Prostate gland (tissue), 2 donors: ENCODE results near the gene KRTAP13-3. TPM values are rescaled to one million over a fixed set of nuclear protein-coding genes. Genes with fewer than 3 reads are reported as not detected.

Experiments used
- DNase-seq: peaks from one replicate; pipeline ENCODE4 v3.0.0-alpha.2; 2019; ENCODE audit warnings: low spot score
- H3K27ac ChIP-seq, 2 donors: fragments of 200-600 bp; sonication (generic); 2 replicates each; pipeline ENCODE4 v1.5.1; 2017 to 2019
- H3K27me3 ChIP-seq: fragments of 200-600 bp; sonication (generic); replicated peaks from 2 replicates; pipeline ENCODE4 v1.5.1; 2019; ENCODE audit not compliant: insufficient read depth
- H3K36me3 ChIP-seq, 2 donors: fragments of 200-600 bp; sonication (generic); 1 replicate in 1 of 2; 2 replicates in 1 of 2; pipeline versions ENCODE4 v1.5.1 to v1.8.1; 2017 to 2019
- H3K4me1 ChIP-seq: fragments of 200-600 bp; sonication (generic); replicated peaks from 2 replicates; pipeline ENCODE4 v1.5.1; 2019
- H3K4me3 ChIP-seq, 2 donors: fragments of 200-600 bp; sonication (generic); 2 replicates each; pipeline ENCODE4 v1.5.1; 2017 to 2019
- H3K9me3 ChIP-seq: fragments of 200-600 bp; sonication (generic); 2 replicates; pipeline ENCODE4 v1.5.1; 2017
- POLR2A ChIP-seq: fragments of 450-650 bp; IDR thresholded peaks from one replicate; pipeline ENCODE4 v1.6.1; 2016; ENCODE audit warnings: antibody characterized with exemption, mild to moderate bottlenecking
- POLR2AphosphoS5 ChIP-seq: sonication (generic); formaldehyde crosslinking; IDR thresholded peaks from one replicate; pipeline ENCODE4 v1.6.1; 2017; ENCODE audit warnings: antibody characterized with exemption
- whole genome bisulfite sequencing: methylation state at CpG from one replicate; pipeline ENCODE4 v1.1.5; 2018; 5-methylcytosine and 5-hydroxymethylcytosine counted together
- intact Hi-C: fragments of 100-400 bp; cut with DNase I; formaldehyde crosslinking; loops from one replicate; pipeline ENCODE4 v1.14.2; 2022
- total RNA-seq, 2 donors: library from RNA; depleted of rRNA; stranded (reverse); fragments of >200 nt; gene quantifications; one replicate each; pipeline ENCODE4 v1.1.0, GENCODE V29; 2016
- TF ChIP-seq, protein P1 (sequence below), 4 experiments: fragments of 200-600 bp in 2 of 4; fragments of 450-650 bp in 2 of 4; sonication (generic) in 2 of 4; IDR thresholded peaks; 1 replicate in 3 of 4; 2 replicates in 1 of 4; pipeline ENCODE4 v1.5.1; 2016 to 2019; ENCODE audit warnings: antibody characterized with exemption in 4 of 4, mild to moderate bottlenecking in 2 of 4, moderate library complexity in 2 of 4

KRTAP13-3 gene
- total RNA-seq, 2 donors from 2014 or later: not detected

DNA sequence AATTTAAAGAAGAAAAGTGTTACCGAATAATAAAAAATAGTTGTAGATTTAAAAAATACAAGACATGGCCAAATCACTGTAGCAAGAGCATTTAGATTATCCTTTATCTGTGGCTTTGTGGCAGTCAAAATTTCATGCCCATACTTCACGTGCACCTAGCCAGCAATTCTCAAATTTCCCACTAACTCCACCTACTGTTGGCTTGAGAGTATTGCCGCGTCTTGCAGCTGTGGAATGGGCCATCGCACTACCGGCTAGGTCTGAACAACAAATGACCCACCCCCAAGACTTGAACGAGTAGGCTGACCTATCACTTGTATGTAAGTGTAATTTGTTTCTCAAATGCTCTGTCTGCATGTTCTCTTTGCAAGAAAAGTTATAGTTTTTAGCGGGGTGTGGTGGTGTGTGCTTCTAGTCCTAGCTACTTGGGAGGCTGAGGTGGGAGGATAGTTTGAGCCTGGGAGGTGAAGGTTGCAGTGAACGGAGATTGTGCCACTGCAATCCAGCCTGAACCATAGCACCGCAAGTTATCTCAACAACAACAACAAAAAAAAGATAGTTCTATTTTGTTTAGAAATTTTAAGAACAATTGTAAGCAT is 8.4 kb upstream of the KRTAP13-3 start:
- no peak overlapping the region for H3K27ac ChIP-seq
- no peaks in the 10 kb centered on the region for H3K27me3 ChIP-seq
- peak; percentile 10 for DNase-seq
- TF ChIP-seq POLR2A: no peak
- no peak for TF ChIP-seq POLR2AphosphoS5
- TF ChIP-seq, protein P1, sequence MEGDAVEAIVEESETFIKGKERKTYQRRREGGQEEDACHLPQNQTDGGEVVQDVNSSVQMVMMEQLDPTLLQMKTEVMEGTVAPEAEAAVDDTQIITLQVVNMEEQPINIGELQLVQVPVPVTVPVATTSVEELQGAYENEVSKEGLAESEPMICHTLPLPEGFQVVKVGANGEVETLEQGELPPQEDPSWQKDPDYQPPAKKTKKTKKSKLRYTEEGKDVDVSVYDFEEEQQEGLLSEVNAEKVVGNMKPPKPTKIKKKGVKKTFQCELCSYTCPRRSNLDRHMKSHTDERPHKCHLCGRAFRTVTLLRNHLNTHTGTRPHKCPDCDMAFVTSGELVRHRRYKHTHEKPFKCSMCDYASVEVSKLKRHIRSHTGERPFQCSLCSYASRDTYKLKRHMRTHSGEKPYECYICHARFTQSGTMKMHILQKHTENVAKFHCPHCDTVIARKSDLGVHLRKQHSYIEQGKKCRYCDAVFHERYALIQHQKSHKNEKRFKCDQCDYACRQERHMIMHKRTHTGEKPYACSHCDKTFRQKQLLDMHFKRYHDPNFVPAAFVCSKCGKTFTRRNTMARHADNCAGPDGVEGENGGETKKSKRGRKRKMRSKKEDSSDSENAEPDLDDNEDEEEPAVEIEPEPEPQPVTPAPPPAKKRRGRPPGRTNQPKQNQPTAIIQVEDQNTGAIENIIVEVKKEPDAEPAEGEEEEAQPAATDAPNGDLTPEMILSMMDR (IDR thresholded peaks at IDR 0.05): peak in 3 of 4 experiments; percentile 24 to 45 (median 27)
- no peaks in the 10 kb centered on the region for H3K9me3 ChIP-seq
- H3K36me3 ChIP-seq: no peaks in the 10 kb centered on the region
- no peaks in the 10 kb centered on the region for H3K4me1 ChIP-seq
- intact Hi-C loops: no loop called here
- no peak overlapping the region for H3K4me3 ChIP-seq
- WGBS: 51% methylated on average over 10 of the region's 10 CpGs

DNA sequence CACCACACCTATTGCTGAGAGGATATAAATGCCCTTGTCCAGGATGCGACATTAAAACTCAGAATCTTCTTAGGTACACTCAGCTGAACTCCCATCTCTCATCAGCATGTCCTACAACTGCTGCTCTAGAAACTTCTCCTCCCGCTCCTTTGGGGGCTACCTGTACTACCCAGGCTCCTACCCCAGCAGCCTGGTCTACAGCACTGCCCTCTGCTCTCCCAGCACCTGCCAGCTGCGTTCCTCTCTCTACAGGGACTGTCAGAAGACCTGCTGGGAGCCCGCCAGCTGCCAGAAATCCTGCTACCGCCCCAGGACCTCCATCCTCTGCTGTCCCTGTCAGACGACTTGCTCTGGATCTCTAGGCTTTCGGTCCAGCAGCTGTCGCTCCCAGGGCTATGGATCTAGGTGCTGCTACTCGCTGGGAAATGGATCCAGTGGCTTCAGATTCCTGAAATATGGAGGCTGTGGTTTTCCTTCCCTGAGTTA is 4.5 kb upstream of the KRTAP13-3 start, which contains the start of gene KRTAP13-4:
TSS of gene KRTAP13-4 (plus strand) at position 51 of the 486 bp plus-strand sequence. CDS start at position 107, 56 bp downstream.
- no peaks in the 10 kb centered on the region for H3K36me3 ChIP-seq
- DNase-seq: no peak
- no peak within 1 kb of the TSS for H3K4me3 ChIP-seq
- no peaks in the 10 kb centered on the region for H3K4me1 ChIP-seq
- TF ChIP-seq POLR2A: no peak
- TF ChIP-seq POLR2AphosphoS5: no peak
- TF ChIP-seq, protein P1 (IDR thresholded peaks at IDR 0.05): no peak
- no peaks in the 10 kb centered on the region for H3K9me3 ChIP-seq
- no peak within 1 kb of the TSS for H3K27ac ChIP-seq
- no peaks in the 10 kb centered on the region for H3K27me3 ChIP-seq
- WGBS: 81% methylated on average over 9 of the region's 9 CpGs
- intact Hi-C loops: no loop called here

DNA sequence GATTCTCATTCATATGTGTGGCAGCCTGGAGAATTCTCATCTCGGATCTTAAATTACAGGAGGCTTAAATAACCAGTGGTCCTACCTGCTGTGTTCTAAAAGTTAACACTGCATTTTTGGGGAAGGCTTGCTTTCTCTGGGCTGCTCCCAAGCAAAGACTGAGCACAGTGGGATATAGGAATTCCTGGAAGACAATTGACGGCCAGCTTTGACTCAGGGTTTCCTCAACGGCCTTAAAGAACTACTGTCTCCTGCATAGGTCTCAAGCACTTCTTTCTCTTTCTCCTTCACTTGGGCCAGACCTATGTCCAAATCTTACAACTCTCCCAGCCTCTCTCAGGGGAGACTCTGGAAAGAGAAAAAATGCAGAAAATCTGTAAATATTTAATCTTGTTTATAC is 1.0 kb upstream of the KRTAP13-3 start:
- no peak overlapping the region for H3K27ac ChIP-seq
- no peaks in the 10 kb centered on the region for H3K27me3 ChIP-seq
- TF ChIP-seq, protein P1 (IDR thresholded peaks at IDR 0.05): no peak
- no peak for TF ChIP-seq POLR2A
- no peak for TF ChIP-seq POLR2AphosphoS5
- no peaks in the 10 kb centered on the region for H3K36me3 ChIP-seq
- H3K4me3 ChIP-seq: no peak overlapping the region
- WGBS: 60% methylated on average over 3 of the region's 3 CpGs
- no peaks in the 10 kb centered on the region for H3K9me3 ChIP-seq
- H3K4me1 ChIP-seq: no peaks in the 10 kb centered on the region
- DNase-seq: no peak
- intact Hi-C loops: no loop called here

DNA sequence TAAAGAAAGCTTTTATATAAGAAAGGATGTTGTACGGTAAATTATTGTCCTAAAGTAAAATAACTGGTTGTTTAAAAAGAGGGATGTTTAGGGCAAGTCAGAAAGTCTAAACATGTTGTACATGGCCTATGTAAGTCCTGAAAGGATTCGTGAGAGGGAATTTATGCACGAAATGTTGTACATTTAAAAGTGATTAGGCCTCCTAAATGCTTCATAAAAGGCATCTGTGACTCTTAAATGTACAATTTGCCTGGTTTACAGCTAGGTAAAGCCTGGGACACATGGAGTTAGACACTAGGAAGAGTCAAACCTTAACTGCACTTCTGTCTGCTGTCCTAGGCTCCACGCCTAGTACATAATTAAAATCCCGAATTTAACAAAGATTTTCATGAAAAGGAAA is 9.7 kb downstream of the KRTAP13-3 start:
- Histone ChIP-seq H3K36me3 (no peaks in the 10 kb centered on the region), H3K27ac (no peak overlapping the region), H3K4me3 (no peak overlapping the region), H3K4me1 (no peaks in the 10 kb centered on the region), H3K27me3 (no peaks in the 10 kb centered on the region), H3K9me3 (no peaks in the 10 kb centered on the region)
- intact Hi-C loops: no loop called here
- TF ChIP-seq POLR2A (no peak), POLR2AphosphoS5 (no peak)
- TF ChIP-seq, protein P1 (IDR thresholded peaks at IDR 0.05): no peak
- DNase-seq: no peak
- WGBS: 85% methylated on average over 5 of the region's 5 CpGs
